ENCODE results near the gene CUTA. TPM values are rescaled to one million over a fixed set of nuclear protein-coding genes. Genes with fewer than 3 reads are reported as not detected.

Gene CUTA
- total and polyA plus RNA-seq, 2 of the 13 experiments (the other 11 are each of a cell fraction or from before 2014, with no cell fraction given): 170 to 180 TPM

DNA sequence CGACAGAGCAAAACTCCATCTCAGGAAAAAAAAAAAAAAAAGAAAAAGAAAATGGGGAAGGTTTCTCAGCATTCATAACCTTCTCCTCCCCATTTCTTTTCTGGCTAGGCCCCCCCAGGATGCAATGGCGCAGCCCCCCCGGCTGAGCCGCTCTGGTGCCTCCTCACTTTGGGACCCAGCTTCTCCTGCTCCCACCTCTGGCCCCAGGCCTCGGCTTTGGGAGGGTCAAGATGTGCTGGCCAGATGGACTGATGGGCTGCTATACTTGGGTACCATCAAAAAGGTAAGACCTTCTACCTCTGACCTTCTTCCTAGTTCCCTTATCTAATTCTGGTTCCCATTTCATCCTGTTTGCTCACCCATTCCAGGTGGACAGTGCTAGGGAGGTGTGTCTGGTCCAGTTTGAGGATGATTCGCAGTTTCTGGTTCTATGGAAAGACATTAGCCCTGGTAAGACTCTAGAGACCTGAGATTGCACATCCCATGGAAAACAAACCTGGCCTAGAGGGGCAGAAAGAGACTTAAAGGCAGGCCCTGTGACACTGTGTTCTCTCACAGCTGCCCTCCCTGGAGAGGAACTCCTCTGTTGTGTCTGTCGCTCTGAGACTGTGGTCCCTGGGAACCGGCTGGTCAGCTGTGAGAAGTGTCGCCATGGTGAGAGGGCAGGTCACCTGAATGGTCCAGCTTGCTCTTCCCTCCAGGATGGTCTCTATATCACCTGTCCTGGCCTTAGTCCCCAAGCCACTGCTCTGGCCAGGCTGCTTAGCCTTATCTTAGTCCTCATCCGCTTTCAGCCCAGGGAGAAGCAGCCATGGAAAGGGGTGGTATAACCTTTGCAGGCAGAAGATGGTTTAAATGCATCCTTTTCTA is 5.5 kb downstream of the CUTA start:
- no peak overlapping the region for H3K9ac ChIP-seq (ENCODE audit: insufficient read depth, low read depth, low read length)
- TF ChIP-seq AGO2 (optimal IDR thresholded peaks at IDR 0.05; ENCODE audit: low read depth, low read length) (peak; percentile 25), ZNF17 (CRISPR knock-in tag; IDR thresholded peaks at IDR 0.05) (no peak), JARID2 (CRISPR knock-in tag; IDR thresholded peaks at IDR 0.05; ENCODE audit: insufficient replicate concordance) (no peak), EED (CRISPR knock-in tag; IDR thresholded peaks at IDR 0.05) (0 out of 2 replicates have a peak, but pooled peaks have one; percentile 42), ZNF749 (CRISPR knock-in tag; IDR thresholded peaks at IDR 0.05; ENCODE audit: borderline replicate concordance) (no peak), GABPB1 (CRISPR knock-in tag; IDR thresholded peaks at IDR 0.05) (no peak), SPEN (CRISPR knock-in tag; IDR thresholded peaks at IDR 0.05; ENCODE audit: low read depth) (no peak), FOXA1 (IDR thresholded peaks at IDR 0.05) (no peak), FOXA1 (CRISPR knock-in tag; IDR thresholded peaks at IDR 0.05) (no peak), ZNF264 (CRISPR knock-in tag; IDR thresholded peaks at IDR 0.05) (no peak), KDM2A (CRISPR knock-in tag; IDR thresholded peaks at IDR 0.05; ENCODE audit: borderline replicate concordance, low read depth) (no peak), GATAD1 (CRISPR knock-in tag; IDR thresholded peaks at IDR 0.05) (no peak), RFX5 (IDR thresholded peaks at IDR 0.05; ENCODE audit: low read depth, low read length) (no peak), ZNF607 (CRISPR knock-in tag; IDR thresholded peaks at IDR 0.05; ENCODE audit: borderline replicate concordance) (no peak), ZNF567 (CRISPR knock-in tag; IDR thresholded peaks at IDR 0.05; ENCODE audit: borderline replicate concordance) (no peak), ZNF33A (CRISPR knock-in tag; IDR thresholded peaks at IDR 0.05; ENCODE audit: borderline replicate concordance) (no peak), ZNF235 (CRISPR knock-in tag; IDR thresholded peaks at IDR 0.05; ENCODE audit: borderline replicate concordance) (no peak), ZNF292 (CRISPR knock-in tag; IDR thresholded peaks at IDR 0.05; ENCODE audit: borderline replicate concordance, low read depth) (no peak), MLLT10 (CRISPR knock-in tag; IDR thresholded peaks at IDR 0.05) (no peak), NCOR1 (IDR thresholded peaks at IDR 0.05; ENCODE audit: borderline replicate concordance, low read length) (no peak), TAF15 (IDR thresholded peaks at IDR 0.05; ENCODE audit: low read depth, low read length, poor library complexity, severe bottlenecking) (no peak), ZNF138 (CRISPR knock-in tag; IDR thresholded peaks at IDR 0.05; ENCODE audit: low read depth) (0 out of 2 replicates have a peak, but pooled peaks have one; percentile 32), ZBTB21 (CRISPR knock-in tag; IDR thresholded peaks at IDR 0.05) (no peak), SNAI1 (CRISPR knock-in tag; IDR thresholded peaks at IDR 0.05; ENCODE audit: borderline replicate concordance) (no peak), ZNF33B (CRISPR knock-in tag; IDR thresholded peaks at IDR 0.05) (no peak)
- TF ChIP-seq, protein P1, sequence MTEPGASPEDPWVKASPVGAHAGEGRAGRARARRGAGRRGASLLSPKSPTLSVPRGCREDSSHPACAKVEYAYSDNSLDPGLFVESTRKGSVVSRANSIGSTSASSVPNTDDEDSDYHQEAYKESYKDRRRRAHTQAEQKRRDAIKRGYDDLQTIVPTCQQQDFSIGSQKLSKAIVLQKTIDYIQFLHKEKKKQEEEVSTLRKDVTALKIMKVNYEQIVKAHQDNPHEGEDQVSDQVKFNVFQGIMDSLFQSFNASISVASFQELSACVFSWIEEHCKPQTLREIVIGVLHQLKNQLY (CRISPR knock-in tag; IDR thresholded peaks at IDR 0.05): no peak
- 93% methylated on average over 10 of the region's 10 CpGs for WGBS (ENCODE audit: low lambda C conversion rate)
- POLR2A ChIA-PET: interaction anchor here (0.5 kb wide), 1 partner anchor 95 kb away, joined by 3 read pairs; the partner anchor contains the start of gene ZBTB22
- no peak for FAIRE-seq
- H3K27ac ChIP-seq (ENCODE audit: extremely low read length, insufficient read depth, low read length): no peak overlapping the region
- intact Hi-C loops (cut with micrococcal nuclease; ENCODE audit: unreplicated experiment): no loop called here
- H3K9me3 ChIP-seq (ENCODE audit: low read length): no peaks in the 10 kb centered on the region
- in situ Hi-C loops (cut with HindIII; ENCODE audit: extremely low pct_ligation_motif_present, low pct_unique_long_range_greater_than_20kb): loop anchor here (10.0 to 25.0 kb wide), 2 partner anchors 125 to 208 kb away; partner anchors contain the start of genes B3GALT4, HSD17B8, PFDN6 and RGL2
- CTCF ChIA-PET (ENCODE audit: low intra/inter-chr PET ratio, low total read pairs): no interaction called here
- peak overlapping the region; percentile 10; the same call in 1 of the 2 replicates for H3K4me2 ChIP-seq (ENCODE audit: low read depth, low read length)
- no peak for DNase-seq (ENCODE audit: low spot score)
- no peak for ATAC-seq
- peaks cover 17 to 37% of the 10 kb centered on the region in 2 experiments for H3K36me3 ChIP-seq (replicated peaks in 1 of 2; ENCODE audit: control insufficient read depth in 1 of 2, insufficient read depth in 2 of 2, low read length in 2 of 2)
- BruUV-seq (replicated peaks): no TSS peak
- H3K79me2 ChIP-seq (ENCODE audit: insufficient read depth, low read length): peaks cover 23% of the 10 kb centered on the region
- no peak overlapping the region for H2AFZ ChIP-seq (ENCODE audit: low read length)
- H3K4me3 ChIP-seq (replicated peaks in 1 of 3; ENCODE audit: insufficient read depth in 1 of 3, low read depth in 2 of 3, low read length in 3 of 3): no peak overlapping the region
- no peaks in the 10 kb centered on the region; a peak in 1 of 5 replicates for H3K27me3 ChIP-seq (ENCODE audit: control insufficient read depth in 1 of 2, insufficient read depth in 2 of 2, low read length in 2 of 2)
- peaks cover 47% of the 10 kb centered on the region for H3K4me1 ChIP-seq (ENCODE audit: insufficient read depth, low read length)
- H4K20me1 ChIP-seq (ENCODE audit: insufficient read depth, low read length): no peaks in the 10 kb centered on the region

Measured in HepG2 (cell line).